SK-N-SH treated with all-trans-retinoic acid at 6 μM for 48 hours (cell line): ENCODE results near the gene OR52E5.

ENCODE experiments used
- RARB ChIP-seq: fragments of 250-450 bp; sonication (Bioruptor Pico); IDR thresholded peaks from 2 replicates; pipeline ENCODE4 v1.8.0; 2021; ENCODE audit warnings: mild to moderate bottlenecking, moderate library complexity
- ZFP30 ChIP-seq: fragments of 450-650 bp; formaldehyde crosslinking; IDR thresholded peaks from 2 replicates; pipeline ENCODE4 v1.5.0; 2022; ENCODE audit warnings: mild to moderate bottlenecking, moderate library complexity

GRCh38 chr11:5892908-5893307, at the start of gene OR52E5:
- no peak for TF ChIP-seq ZFP30 (CRISPR knock-in tag)
- TF ChIP-seq RARB (CRISPR knock-in tag), result no peak
